AG09319 (cell line): ENCODE measurements around the gene LIMCH1.
"Not testable (repeated sequence)": the region's sequence is repeated elsewhere in the genome, so short reads cannot be mapped to it uniquely, and the experiment has no call there.

Experiments used
- DNase-seq: peaks from one replicate; pipeline ENCODE4 v3.0.0-alpha.2; 2010; ENCODE audit warnings: low read depth; ENCODE audit errors: extremely low read depth
- CTCF ChIP-seq: IDR thresholded peaks from 2 replicates; pipeline ENCODE4 v1.5.1; 2011; ENCODE audit warnings: low read depth, mild to moderate bottlenecking, inconsistent platforms, low read length, moderate library complexity

LIMCH1 gene

GRCh38 chr4:41645728-41646390, 107.9 kb downstream of the LIMCH1 start:
- no peak for TF ChIP-seq CTCF
- DNase-seq = no peak

- no peak for DNase-seq
- TF ChIP-seq CTCF = no peak
Observed at GRCh38 chr4:41646862-41647261, 108.9 kb downstream of the LIMCH1 start.

GRCh38 chr4:41647383-41647782, 109.4 kb downstream of the LIMCH1 start:
- no peak for TF ChIP-seq CTCF
- no peak for DNase-seq

GRCh38 chr4:41651150-41651549, 113.2 kb downstream of the LIMCH1 start:
- DNase-seq = not testable (repeated sequence)

- DNase-seq = no peak
- no peak for TF ChIP-seq CTCF
Observed at GRCh38 chr4:41652971-41653370, 115.0 kb downstream of the LIMCH1 start.

- DNase-seq = no peak
Observed at GRCh38 chr4:41653523-41653922, 115.6 kb downstream of the LIMCH1 start.

GRCh38 chr4:41655177-41655576, 117.2 kb downstream of the LIMCH1 start:
- TF ChIP-seq CTCF = no peak
- no peak for DNase-seq

More at GRCh38 chr4:41653523-41653922, 115.6 kb downstream of the LIMCH1 start:
- no peak for TF ChIP-seq CTCF

- TF ChIP-seq CTCF = no peak
- DNase-seq = no peak
Observed at GRCh38 chr4:41656106-41656505, 118.1 kb downstream of the LIMCH1 start.
